ENCODE measurements around the gene KRT33B. TPM values are rescaled to one million over a fixed set of nuclear protein-coding genes. Genes with fewer than 3 reads are reported as not detected.

KRT33B gene
- total RNA-seq, 2 experiments from 2014 or later, result not detected

DNA sequence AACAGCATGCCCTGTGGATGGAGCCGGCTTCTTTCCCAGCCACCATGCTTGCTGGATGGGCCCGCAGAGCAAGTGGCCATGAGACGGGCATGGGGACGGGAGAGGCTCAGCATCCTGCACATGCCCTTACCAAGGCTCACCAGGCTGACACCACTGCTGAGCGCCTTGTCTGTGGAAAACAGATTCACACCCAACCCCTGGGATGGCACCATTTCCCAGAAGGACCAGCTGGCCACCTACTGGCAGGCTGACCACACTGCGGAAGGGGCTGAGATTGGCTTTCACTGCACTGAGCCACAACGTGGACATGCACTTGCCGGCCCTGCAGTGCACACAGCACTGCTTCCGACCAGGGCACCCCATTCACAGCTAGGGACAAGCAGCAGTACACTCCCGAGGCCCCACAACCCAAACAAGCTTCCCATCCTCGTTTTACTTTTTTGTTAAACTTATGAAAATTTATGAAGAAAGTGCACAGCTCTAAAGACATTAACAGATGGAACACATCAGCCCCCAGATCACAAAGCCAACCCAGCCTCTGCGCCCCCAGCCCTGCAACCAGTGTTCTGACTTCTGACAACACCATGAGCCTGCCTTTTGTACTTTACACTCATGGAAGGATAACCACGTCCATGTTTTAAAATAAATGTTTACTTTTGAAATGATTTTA lies 40.2 kb downstream of the KRT33B start:
- ATAC-seq (no peak), DNase-seq (peak; percentile 49)
- intact Hi-C loops (cut with micrococcal nuclease), result no loop called here
- peak; percentile 46 for TF ChIP-seq CTCF (IDR thresholded peaks at IDR 0.05)
- Mint-ChIP-seq H3K36me3 (ENCODE audit: low read depth) (no peaks in the 10 kb centered on the region), H3K27me3 (no peaks in the 10 kb centered on the region), H3K27ac (no peak overlapping the region), H3K4me1 (ENCODE audit: low read depth) (peaks cover 22% of the 10 kb centered on the region), H3K4me3 (no peak overlapping the region), H3K9me3 (no peaks in the 10 kb centered on the region)
- POLR2A ChIA-PET, result no interaction called here
- CTCF ChIA-PET, result interaction anchor here (0.9 to 1.5 kb wide), 4 partner anchors 19 to 73 kb away, joined by 3 to 4 read pairs (median 4); partner anchors contain the start of gene KRTAP16-1

DNA sequence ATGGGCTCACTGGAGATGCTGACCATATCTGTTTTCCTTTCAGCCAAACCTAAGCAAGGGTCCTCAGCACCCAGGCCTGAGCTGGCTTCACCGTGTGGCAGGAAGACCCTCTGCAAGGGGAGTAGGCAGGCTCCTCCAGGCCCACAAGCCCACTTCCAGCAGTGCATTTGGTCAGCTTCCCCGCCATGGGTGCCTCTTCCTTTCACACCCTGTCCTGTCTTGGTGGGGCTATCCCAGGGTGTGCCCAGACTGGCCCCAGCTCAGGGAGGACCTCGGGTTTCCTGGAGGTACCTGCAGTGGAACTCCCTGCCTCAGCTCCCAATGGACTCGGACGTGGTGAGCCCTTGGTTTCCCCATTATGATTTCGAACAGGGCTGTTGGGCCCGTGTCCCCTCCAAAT lies 41.4 kb downstream of the KRT33B start:
- POLR2A ChIA-PET, result interaction anchor here (1.0 kb wide), 1 partner anchor 140 kb away, joined by 3 read pairs; no protein-coding TSS in a partner anchor
- Mint-ChIP-seq H3K9me3 (no peaks in the 10 kb centered on the region), H3K27ac (no peak overlapping the region), H3K36me3 (ENCODE audit: low read depth) (no peaks in the 10 kb centered on the region), H3K27me3 (no peaks in the 10 kb centered on the region), H3K4me3 (no peak overlapping the region), H3K4me1 (ENCODE audit: low read depth) (peaks cover 19% of the 10 kb centered on the region)
- intact Hi-C loops (cut with micrococcal nuclease), result no loop called here
- no peak for TF ChIP-seq CTCF (IDR thresholded peaks at IDR 0.05)
- no peak for DNase-seq
- CTCF ChIA-PET, result interaction anchor here (0.9 kb wide), 1 partner anchor 14 kb away, joined by 3 read pairs; no protein-coding TSS in a partner anchor
- ATAC-seq, result no peak

DNA sequence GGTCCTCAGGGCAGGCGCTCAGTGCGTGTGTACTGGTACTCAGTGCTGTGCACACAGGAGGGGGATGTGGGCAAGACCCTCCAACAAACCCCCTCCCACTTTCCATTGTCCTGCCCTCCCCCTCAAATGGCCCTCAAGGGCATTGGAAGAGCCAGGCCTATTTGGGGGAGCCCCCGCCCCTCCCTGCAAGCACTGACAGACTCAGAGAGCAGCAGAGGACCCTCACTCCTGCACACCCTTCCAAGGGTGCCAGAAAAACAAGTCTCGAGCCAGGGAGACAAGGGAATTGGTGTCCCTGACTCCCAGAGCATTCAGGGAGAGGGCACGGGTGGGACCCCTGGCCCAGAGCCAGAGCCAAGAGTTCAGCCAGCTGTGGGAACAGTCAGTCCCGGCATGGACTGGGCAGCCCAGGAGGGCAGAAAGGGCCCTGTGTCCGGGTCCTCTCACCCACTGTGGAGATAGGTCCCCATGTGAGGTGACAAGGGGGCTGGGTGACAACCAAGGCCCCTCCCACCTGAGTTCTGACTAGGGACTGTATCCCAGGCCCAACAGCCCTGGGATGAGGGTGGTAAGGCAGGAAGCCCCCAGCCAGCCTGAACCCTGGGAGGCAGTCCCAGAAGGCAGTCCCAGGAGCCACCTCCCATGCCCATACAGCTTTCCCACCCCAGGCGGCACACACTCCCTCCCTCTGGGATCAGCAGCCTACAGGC lies 42.0 kb downstream of the KRT33B start:
- no peak overlapping the region for H3K4me3 Mint-ChIP-seq

GRCh38 chr17:41326173-41327145 lies 43.2 kb downstream of the KRT33B start:
- Mint-ChIP-seq H3K4me1 (ENCODE audit: low read depth) (peaks cover 21% of the 10 kb centered on the region), H3K4me3 (no peak overlapping the region), H3K9me3 (no peaks in the 10 kb centered on the region), H3K36me3 (ENCODE audit: low read depth) (no peaks in the 10 kb centered on the region), H3K27me3 (no peaks in the 10 kb centered on the region), H3K27ac (no peak overlapping the region)
- intact Hi-C loops (cut with micrococcal nuclease), result no loop called here
- DNase-seq (no peak), ATAC-seq (no peak)
- TF ChIP-seq CTCF (IDR thresholded peaks at IDR 0.05), result no peak
- ChIA-PET POLR2A (no interaction called here), CTCF (no interaction called here)

More for the DNA sequence above, 42.0 kb downstream of the KRT33B start:
- no peak overlapping the region for H3K27ac Mint-ChIP-seq
- peaks cover 19% of the 10 kb centered on the region for H3K4me1 Mint-ChIP-seq (ENCODE audit: low read depth)
- no peak for DNase-seq
- TF ChIP-seq CTCF (IDR thresholded peaks at IDR 0.05), result no peak
- no peaks in the 10 kb centered on the region for H3K9me3 Mint-ChIP-seq
- H3K36me3 Mint-ChIP-seq (ENCODE audit: low read depth), result no peaks in the 10 kb centered on the region
- intact Hi-C loops (cut with micrococcal nuclease), result no loop called here
- CTCF ChIA-PET, result interaction anchor here (0.9 kb wide), 1 partner anchor 13 kb away, joined by 3 read pairs; no protein-coding TSS in a partner anchor
- ATAC-seq, result no peak
- POLR2A ChIA-PET, result interaction anchor here (1.0 kb wide), 1 partner anchor 140 kb away, joined by 3 read pairs; no protein-coding TSS in a partner anchor
- H3K27me3 Mint-ChIP-seq, result no peaks in the 10 kb centered on the region
